Panc1 (cell line): ENCODE results near the gene PPFIA1.

ENCODE experiments used
- POLR2AphosphoS5 ChIP-seq: IDR thresholded peaks from 2 replicates; pipeline ENCODE4 v1.6.1; 2012; ENCODE audit warnings: mild to moderate bottlenecking, low read depth, low read length, moderate library complexity
- SIN3A ChIP-seq: IDR thresholded peaks from 2 replicates; pipeline ENCODE4 v1.6.1; 2012; ENCODE audit warnings: low read depth, mild to moderate bottlenecking, low read length, moderate library complexity, borderline replicate concordance; ENCODE audit not compliant: insufficient read depth
- TCF7L2 ChIP-seq: IDR thresholded peaks from 2 replicates; pipeline ENCODE4 v1.6.1; 2011; ENCODE audit warnings: mild to moderate bottlenecking, low read depth, low read length, inconsistent platforms
- TF ChIP-seq, protein P1 (sequence below): fragments of 450-650 bp; IDR thresholded peaks from 2 replicates; pipeline ENCODE4 v1.5.1; 2017; ENCODE audit warnings: mild to moderate bottlenecking
- TF ChIP-seq, protein P2 (sequence below), 2 experiments: IDR thresholded peaks; 2 replicates each; pipeline ENCODE4 v1.6.1; 2011 to 2012; ENCODE audit warnings: low read depth in 2 of 2, control low read depth in 1 of 2, low read length in 1 of 2, mild to moderate bottlenecking in 1 of 2, moderate library complexity in 1 of 2; ENCODE audit not compliant: insufficient read depth in 1 of 2

DNA sequence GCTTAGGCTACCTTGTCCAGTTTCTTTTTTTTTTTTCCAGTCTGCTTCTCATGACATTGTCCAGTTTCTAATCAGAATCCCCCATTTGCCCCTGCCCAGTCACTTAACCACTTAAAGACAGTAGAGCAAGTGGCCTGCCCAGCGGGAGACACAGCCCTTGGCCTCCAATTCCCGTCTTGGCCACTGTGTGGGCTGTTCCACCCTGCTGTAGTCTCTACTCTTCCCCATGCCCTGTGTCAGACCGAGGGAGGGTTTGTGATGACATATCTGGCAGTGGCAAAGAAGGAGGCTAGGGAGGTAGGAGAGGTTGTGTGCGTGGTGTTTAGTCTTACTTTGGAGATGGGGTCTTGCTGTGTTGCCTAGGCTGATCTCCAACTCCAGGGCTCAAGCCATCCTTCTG lies 11.5 kb downstream of the PPFIA1 start:
- TF ChIP-seq POLR2AphosphoS5, result no peak
- TF ChIP-seq, protein P1, sequence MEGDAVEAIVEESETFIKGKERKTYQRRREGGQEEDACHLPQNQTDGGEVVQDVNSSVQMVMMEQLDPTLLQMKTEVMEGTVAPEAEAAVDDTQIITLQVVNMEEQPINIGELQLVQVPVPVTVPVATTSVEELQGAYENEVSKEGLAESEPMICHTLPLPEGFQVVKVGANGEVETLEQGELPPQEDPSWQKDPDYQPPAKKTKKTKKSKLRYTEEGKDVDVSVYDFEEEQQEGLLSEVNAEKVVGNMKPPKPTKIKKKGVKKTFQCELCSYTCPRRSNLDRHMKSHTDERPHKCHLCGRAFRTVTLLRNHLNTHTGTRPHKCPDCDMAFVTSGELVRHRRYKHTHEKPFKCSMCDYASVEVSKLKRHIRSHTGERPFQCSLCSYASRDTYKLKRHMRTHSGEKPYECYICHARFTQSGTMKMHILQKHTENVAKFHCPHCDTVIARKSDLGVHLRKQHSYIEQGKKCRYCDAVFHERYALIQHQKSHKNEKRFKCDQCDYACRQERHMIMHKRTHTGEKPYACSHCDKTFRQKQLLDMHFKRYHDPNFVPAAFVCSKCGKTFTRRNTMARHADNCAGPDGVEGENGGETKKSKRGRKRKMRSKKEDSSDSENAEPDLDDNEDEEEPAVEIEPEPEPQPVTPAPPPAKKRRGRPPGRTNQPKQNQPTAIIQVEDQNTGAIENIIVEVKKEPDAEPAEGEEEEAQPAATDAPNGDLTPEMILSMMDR, result no peak
- TF ChIP-seq, protein P2, sequence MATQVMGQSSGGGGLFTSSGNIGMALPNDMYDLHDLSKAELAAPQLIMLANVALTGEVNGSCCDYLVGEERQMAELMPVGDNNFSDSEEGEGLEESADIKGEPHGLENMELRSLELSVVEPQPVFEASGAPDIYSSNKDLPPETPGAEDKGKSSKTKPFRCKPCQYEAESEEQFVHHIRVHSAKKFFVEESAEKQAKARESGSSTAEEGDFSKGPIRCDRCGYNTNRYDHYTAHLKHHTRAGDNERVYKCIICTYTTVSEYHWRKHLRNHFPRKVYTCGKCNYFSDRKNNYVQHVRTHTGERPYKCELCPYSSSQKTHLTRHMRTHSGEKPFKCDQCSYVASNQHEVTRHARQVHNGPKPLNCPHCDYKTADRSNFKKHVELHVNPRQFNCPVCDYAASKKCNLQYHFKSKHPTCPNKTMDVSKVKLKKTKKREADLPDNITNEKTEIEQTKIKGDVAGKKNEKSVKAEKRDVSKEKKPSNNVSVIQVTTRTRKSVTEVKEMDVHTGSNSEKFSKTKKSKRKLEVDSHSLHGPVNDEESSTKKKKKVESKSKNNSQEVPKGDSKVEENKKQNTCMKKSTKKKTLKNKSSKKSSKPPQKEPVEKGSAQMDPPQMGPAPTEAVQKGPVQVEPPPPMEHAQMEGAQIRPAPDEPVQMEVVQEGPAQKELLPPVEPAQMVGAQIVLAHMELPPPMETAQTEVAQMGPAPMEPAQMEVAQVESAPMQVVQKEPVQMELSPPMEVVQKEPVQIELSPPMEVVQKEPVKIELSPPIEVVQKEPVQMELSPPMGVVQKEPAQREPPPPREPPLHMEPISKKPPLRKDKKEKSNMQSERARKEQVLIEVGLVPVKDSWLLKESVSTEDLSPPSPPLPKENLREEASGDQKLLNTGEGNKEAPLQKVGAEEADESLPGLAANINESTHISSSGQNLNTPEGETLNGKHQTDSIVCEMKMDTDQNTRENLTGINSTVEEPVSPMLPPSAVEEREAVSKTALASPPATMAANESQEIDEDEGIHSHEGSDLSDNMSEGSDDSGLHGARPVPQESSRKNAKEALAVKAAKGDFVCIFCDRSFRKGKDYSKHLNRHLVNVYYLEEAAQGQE (IDR thresholded peaks at IDR 0.05; ENCODE audit: insufficient read depth in 1 of 2, low read depth in 2 of 2, low read length in 1 of 2), result no peak
- no peak for TF ChIP-seq SIN3A
- no peak for TF ChIP-seq TCF7L2
